DLD1 (cell line): ENCODE data around the gene GJB5.
"Not testable (repeated sequence)": the region's sequence is repeated elsewhere in the genome, so short reads cannot be mapped to it uniquely, and the experiment has no call there.

Experiments used
- in situ Hi-C: cut with HindIII; loops from 2 replicates; pipeline ENCODE4 v1.10.0; 2017; ENCODE audit warnings: low sequenced_read_pairs

Gene GJB5

DNA sequence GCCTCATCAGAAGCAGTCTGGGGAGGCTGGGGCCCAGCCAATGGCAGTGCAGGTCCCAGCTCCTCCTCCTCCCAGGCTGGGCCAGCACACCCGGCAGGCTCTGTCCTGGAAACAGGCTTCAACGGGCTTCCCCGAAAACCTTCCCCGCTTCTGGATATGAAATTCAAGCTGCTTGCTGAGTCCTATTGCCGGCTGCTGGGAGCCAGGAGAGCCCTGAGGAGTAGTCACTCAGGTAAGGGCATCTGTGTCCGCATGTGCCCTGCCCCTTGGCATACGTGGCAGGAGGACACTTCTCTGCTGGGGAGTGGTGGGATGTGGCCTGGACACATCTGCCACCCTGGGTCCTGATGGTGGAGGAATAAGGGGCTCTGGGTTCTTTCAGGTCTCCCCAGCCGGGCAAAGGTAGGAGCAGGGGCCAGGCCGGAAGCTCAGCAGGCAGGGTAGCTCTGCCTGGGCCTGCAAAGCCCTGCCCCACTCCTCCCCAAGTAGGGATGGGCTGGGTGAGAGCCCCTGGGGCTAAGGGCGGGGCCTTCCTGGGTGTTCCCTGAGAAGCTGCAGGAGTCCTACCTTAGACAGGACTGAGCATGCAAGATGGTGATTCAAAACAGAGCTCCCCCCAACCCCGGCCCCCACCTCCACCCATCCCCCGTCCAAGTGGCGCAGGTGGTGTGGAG lies at the start of gene GJB5:
TSS of gene GJB5 (plus strand) at position 84 of the 674 bp plus-strand sequence. CDS start 2,284 bp downstream, outside the sequence.
- in situ Hi-C loops, result no loop called here

DNA sequence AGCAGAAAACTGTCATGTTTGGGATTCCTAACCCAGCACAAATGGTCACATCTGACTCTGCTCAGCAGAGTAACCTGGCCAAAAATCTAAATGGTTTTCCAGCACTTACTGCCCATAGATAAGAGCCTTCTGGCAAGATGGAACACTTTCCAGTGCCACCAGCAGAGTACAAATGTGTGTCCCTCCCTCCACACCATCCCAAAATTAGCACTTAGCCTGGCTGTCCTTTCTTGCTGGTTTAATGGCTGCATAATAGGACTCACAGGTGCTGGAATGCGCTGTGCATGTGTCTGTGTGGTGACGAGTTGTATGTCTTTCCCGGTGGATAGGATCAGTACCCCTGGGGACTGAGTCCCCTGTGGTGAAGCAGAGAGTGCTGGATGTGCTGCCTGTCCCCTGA lies 49.8 kb upstream of the GJB5 start:
- in situ Hi-C loops, result no loop called here

DNA sequence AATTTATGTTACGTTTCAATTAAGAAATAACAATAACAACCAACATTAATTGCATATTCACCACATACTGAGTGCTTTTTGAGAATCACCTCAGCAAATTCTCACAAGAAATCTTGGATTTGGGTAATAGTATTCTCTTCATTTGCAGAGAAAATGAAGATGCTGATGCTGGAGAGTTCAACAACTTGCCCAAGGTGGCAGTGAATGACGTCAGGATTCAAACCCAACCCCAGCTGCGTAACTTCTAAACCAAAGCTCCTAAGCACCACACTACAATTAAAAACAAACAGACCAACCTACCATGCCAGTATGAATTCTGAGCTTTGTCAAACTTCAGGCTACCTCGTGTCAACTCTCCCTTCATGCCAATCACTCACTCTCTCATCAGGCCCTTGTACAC lies 46.7 kb upstream of the GJB5 start:
- in situ Hi-C loops, result no loop called here

DNA sequence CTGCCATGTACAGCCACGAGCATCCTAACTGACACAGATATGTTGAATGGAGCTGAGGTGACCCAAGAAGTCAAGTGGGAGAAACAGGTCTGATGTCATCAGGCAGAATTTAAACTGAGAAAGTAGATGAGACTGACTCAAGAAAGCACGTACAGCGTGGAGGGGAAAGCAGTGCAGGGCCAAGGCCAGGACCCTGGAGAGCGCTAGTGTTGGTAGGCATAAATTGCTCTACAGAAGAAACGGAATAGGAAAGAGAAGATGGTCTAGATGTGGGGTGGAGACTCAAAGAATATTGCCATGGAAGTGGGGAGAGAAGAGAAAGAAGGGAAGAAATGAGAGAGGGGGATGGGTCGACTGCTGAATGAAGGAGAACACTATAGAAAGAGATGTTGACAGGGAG lies 45.3 kb upstream of the GJB5 start:
- in situ Hi-C loops, result no loop called here

GRCh38 chr1:34710812-34711211 lies 44.0 kb upstream of the GJB5 start:
- in situ Hi-C loops, result no loop called here

DNA sequence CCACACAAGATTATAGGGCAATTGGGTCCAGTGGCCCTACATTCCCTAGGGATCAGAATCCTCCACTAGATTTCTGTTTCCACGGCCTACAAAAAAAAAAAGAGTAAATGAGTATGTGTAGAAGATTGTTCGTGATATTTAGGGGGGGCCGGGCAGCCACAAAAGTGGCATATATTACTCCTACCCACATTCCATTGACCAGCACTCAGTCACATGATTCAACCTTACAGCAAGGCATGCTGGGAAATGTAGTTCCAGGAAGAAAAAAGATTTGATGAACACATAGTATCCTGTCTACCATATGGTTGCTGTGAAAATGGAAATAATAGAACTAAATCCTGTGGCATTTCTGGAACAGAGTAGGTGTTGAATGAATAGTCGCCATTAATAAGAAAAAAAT lies 43.4 kb upstream of the GJB5 start:
- in situ Hi-C loops, result no loop called here

GRCh38 chr1:34712007-34712688 lies 42.7 kb upstream of the GJB5 start:
- in situ Hi-C loops, result no loop called here

DNA sequence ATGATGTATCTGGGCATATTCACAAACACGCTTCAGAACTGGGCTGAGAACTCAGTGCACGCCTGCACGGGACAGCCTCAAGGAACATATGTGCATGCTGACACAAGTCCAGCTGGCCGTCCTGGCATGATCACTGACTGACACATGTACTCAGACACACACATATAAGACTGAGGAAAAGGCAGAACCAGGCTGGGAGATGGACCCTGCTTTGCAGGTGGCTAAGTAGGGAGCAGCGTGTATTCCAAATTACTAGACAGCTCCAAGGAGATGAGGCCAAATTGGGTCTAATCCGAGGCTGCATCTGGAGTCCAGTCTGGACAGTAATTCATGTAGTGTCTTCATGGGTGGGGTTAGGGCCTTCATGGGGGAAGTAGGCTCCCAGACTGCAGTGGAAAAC lies 41.4 kb upstream of the GJB5 start:
- in situ Hi-C loops, result no loop called here

- in situ Hi-C loops, result no loop called here
These were observed 40.5 kb upstream of the GJB5 start for GRCh38 chr1:34714386-34714785.

- in situ Hi-C loops, result no loop called here
These were observed 39.7 kb upstream of the GJB5 start for GRCh38 chr1:34715139-34715538.

- in situ Hi-C loops, result no loop called here
These were observed 33.6 kb upstream of the GJB5 start for GRCh38 chr1:34721241-34721640.

DNA sequence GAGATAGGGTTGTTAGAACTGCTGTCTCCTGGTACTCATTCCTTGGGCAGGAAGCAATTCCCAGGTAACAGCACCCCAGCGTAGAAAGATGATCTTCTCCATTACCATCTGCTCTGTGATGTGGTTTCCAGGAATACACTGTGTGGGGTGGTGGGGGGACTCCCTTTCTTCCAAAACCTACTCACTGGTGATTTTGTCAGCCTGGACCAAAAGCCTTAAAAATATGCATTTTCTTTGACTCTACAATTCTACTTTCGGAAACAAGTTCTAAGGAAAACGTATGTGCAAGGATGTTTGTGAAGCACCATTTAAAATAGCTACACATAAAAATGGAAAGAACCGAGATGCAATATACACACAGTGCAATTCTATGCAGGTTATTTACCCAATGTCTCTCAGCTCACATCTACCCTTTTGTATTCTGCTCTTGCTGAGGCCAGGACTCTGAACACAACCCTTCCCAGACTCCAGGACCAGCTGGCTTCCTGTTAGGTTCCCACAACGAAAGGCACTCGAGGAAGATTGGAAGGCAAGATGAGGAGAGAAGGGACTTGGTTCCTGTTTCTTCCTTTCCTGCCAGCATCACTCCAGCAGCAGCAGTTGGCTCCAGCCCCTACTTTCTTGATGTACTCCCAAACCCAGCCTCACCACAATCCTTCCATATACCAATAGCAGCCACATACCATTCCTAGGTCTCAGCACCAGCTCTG lies 33.0 kb upstream of the GJB5 start:
- in situ Hi-C loops, result no loop called here

- in situ Hi-C loops, result no loop called here
These were observed 28.0 kb upstream of the GJB5 start for GRCh38 chr1:34726861-34727260.

GRCh38 chr1:34730485-34730884 lies 24.4 kb upstream of the GJB5 start:
- in situ Hi-C loops, result no loop called here

GRCh38 chr1:34732831-34733230 lies 22.0 kb upstream of the GJB5 start:
- in situ Hi-C loops, result not testable (repeated sequence)

- in situ Hi-C loops, result no loop called here
These were observed 18.2 kb upstream of the GJB5 start for GRCh38 chr1:34736692-34737091.

DNA sequence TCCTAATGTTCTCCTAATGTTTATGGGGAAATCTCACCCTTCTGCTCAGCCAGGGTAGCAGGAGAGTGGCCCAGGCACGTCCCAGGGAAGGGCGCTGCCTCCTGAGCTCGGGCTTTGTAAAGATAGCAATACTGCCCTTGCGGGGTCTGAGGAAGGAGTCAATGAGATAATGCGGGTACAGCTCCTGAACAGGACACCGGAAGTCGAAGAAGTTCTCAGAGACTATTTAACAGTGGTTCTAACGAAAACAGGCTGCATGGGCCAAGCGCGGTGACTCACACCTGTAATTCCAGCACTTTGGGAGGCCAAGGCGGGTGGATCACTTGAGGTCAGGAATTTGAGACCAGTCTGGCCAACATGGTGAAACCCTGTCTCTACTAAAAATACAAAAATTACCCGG lies 17.6 kb upstream of the GJB5 start:
- in situ Hi-C loops, result not testable (repeated sequence)

DNA sequence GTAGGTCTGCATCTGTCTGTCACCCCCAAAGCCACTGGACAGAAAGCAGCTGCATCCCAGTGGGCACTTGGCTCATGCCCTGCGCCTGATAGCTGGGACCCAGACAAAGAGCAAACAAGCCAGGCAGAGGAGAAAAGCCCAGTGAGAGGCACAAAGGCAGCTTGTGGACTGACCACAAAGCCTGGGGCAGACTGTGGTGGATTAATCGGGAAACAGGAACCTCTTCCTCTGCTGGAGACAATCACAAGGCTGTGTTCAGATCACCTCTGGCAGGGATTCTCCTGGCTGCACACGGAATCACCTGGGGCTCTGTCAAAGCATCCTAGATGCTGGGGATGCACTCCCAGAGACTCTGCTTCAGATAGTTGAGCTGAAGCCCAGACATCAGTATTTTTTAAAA lies 15.2 kb upstream of the GJB5 start:
- in situ Hi-C loops, result no loop called here

DNA sequence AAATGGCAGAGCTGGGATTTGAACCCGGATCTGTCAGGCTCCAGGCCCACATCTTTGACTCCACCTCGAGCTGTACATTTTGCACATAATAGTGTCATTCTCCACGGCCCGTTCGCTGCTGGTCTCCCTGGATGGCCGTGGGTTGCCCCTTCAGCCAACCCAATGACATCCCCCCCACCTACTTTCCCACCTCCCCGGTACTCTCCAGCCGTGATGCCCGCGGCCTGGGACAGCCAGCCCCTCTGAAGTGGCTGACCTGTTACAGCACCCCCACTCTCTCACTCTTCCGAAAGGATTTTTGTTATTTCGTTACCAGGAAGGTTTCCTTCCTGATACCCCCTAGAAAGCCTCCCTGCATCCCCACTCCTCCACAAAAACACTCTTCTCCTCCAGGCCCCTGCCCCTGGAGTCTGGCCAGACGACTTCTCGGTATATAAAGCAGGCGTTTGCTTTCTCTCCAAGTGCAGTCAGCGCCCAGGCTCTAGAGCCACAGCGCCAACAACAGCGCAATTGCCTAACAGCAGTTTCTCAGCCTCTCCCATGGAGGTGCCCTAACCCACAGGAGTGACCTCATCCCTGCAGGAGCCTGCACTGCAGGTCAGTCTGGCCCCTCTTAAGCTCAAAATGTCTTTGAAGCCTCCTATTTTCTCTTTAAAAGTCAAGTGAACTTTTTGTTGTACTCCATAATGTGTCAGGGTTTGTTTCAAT lies 14.5 kb upstream of the GJB5 start:
- in situ Hi-C loops, result no loop called here

- in situ Hi-C loops, result no loop called here
These were observed 12.1 kb upstream of the GJB5 start for GRCh38 chr1:34742667-34743270.

DNA sequence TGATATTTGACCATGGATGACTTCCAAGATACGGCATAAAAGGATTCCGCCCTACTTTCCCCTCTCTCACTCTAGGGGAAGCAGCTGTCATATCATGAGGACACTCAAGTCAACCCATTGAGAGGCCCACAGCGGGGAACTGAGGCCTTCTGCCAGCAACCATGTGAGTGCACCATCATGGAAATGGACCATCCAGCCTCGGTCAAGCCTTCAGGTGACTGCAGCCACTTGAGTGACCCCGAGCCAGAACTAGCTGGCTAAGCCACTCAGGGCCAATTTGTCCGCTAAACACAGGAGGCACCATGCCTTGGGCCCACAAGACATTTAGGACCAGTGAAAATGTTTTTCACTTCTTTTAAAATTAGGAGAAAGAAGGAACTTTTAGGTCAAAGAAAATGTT lies 11.1 kb upstream of the GJB5 start:
- in situ Hi-C loops, result no loop called here
